Fibroblast of pulmonary artery (primary cell): ENCODE data around the gene CACNG1.

ENCODE experiments used
- DNase-seq: peaks from one replicate; pipeline ENCODE4 v3.0.0-alpha.2; 2010; ENCODE audit warnings: low read depth
- H3K4me3 ChIP-seq: replicated peaks from 2 replicates; pipeline ENCODE4 v1.5.1; 2011; ENCODE audit warnings: low read depth, mild to moderate bottlenecking, control low read depth, low read length, moderate library complexity
- CTCF ChIP-seq: IDR thresholded peaks from 2 replicates; pipeline ENCODE4 v1.5.1; 2011; ENCODE audit warnings: mild to moderate bottlenecking, control low read depth, low read length, inconsistent platforms; ENCODE audit errors: missing control alignments

Gene CACNG1

GRCh38 chr17:67063141-67063540 is 18.8 kb downstream of the CACNG1 start:
- TF ChIP-seq CTCF, result no peak
- DNase-seq, result peak; percentile 18
- H3K4me3 ChIP-seq, result no peak overlapping the region

DNA sequence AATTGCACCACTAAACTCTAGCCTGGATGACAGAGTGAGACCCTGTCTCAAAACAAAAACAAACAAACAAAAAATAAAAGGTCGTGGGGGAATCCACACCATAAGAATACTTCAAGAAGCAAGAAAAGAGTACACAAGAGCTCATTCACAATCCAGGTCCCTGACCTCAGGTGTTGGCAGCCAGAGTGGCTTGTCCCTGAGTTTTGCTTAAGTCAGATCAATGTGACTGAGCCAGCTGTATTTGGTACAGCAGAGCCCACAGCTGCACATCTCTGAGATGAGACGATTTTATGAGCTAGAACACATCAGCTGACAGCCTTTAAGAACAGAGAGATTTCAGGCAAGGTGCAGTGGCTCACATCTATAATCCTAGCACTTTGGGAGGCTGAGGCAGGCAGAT is 22.4 kb downstream of the CACNG1 start:
- DNase-seq, result no peak
- TF ChIP-seq CTCF, result no peak
- no peak overlapping the region for H3K4me3 ChIP-seq

DNA sequence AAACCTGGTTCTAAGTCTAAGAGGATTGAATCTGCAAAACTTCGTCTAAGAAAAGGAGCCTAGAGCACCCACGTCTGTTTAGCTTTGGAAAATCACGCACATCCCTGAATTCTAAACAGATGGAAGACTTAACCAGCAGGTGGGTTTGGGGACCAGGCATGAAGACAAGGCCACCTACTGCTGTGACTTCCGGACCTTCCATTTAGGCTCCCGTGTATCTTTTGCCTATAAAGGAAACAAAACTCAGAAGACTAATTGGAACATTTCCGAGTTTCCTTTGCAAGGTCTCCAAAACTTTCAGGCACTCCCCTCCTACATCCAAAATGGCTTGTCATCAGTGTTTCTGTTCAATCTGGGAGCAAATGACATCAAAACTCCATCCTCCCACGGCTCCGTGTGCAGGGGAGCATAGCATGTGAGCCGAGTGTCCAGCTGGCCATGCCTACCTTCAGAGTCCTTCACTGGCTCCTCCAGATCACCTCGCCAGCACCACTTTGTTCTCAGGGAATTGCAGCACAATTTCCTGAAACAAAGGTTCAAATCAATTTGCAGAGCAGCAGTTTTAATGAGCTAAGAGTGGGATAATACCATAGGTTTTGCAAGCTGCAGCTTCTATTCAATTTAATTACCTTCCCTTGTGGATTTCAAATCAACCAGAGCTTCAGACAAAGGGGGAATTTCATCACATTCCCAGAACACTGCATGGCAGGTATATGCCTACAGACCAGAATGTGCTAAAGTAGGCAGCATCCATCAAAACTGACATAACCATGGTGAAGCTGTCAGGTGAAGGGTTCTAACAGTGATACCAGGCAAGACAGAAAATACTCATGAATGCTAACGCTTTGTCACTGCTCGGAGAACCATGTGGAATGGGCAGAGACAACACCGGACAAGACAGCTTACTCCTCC is 23.5 kb downstream of the CACNG1 start:
- TF ChIP-seq CTCF, result no peak
- DNase-seq, result no peak
- no peak overlapping the region for H3K4me3 ChIP-seq

GRCh38 chr17:67068999-67069398 is 24.6 kb downstream of the CACNG1 start:
- H3K4me3 ChIP-seq, result no peak overlapping the region
- no peak for DNase-seq
- no peak for TF ChIP-seq CTCF

GRCh38 chr17:67069603-67070136 is 25.3 kb downstream of the CACNG1 start:
- DNase-seq, result no peak
- H3K4me3 ChIP-seq, result no peak overlapping the region
- TF ChIP-seq CTCF, result no peak

- H3K4me3 ChIP-seq, result no peak overlapping the region
- no peak for TF ChIP-seq CTCF
- no peak for DNase-seq
These were observed 27.2 kb downstream of the CACNG1 start for GRCh38 chr17:67071595-67071994.
